GM23338 (cell line): Measurements from ENCODE around the gene HPS5.

Experiments used
- CREB1 ChIP-seq: fragments of 250-450 bp; sonication (Bioruptor Pico); IDR thresholded peaks from 2 replicates; pipeline ENCODE4 v1.5.0; 2020; ENCODE audit warnings: low read depth, mild to moderate bottlenecking, moderate library complexity
- EZH2 ChIP-seq: fragments of 200-600 bp; sonication (generic); IDR thresholded peaks from one replicate; pipeline ENCODE4 v1.8.0; 2017; ENCODE audit warnings: antibody characterized with exemption, mild to moderate bottlenecking, low read depth; ENCODE audit not compliant: unreplicated experiment
- EZH2phosphoT487 ChIP-seq: fragments of 200-600 bp; sonication (generic); IDR thresholded peaks from one replicate; pipeline ENCODE4 v1.8.1; 2018; ENCODE audit warnings: antibody characterized with exemption; ENCODE audit not compliant: unreplicated experiment
- JUNB ChIP-seq: IDR thresholded peaks from one replicate; pipeline ENCODE4 v1.6.1; 2016; ENCODE audit warnings: antibody characterized with exemption; ENCODE audit not compliant: unreplicated experiment
- NANOG ChIP-seq: IDR thresholded peaks from 2 replicates; pipeline ENCODE4 v1.6.1; 2016; ENCODE audit warnings: antibody characterized with exemption, borderline replicate concordance
- POLR2AphosphoS5 ChIP-seq: IDR thresholded peaks from 2 replicates; pipeline ENCODE4 v1.6.1; 2016; ENCODE audit warnings: antibody characterized with exemption, low read depth
- STAT1 ChIP-seq: IDR thresholded peaks from one replicate; pipeline ENCODE4 v1.6.1; 2016; ENCODE audit warnings: antibody characterized with exemption; ENCODE audit not compliant: unreplicated experiment
- ZNF331 ChIP-seq: fragments of 250-450 bp; sonication (Bioruptor Pico); IDR thresholded peaks from 2 replicates; pipeline ENCODE4 v1.5.0; 2020; ENCODE audit warnings: low read depth, mild to moderate bottlenecking, moderate library complexity
- TF ChIP-seq, protein P1 (sequence below), 2 experiments: fragments of 200-600 bp in 1 of 2; sonication (generic) in 1 of 2; conservative IDR thresholded peaks; 2 replicates each; pipeline versions ENCODE4 v1.5.1 to v1.6.1; 2016 to 2017; ENCODE audit warnings: antibody characterized with exemption in 2 of 2, low read depth in 2 of 2, mild to moderate bottlenecking in 2 of 2, moderate library complexity in 1 of 2
- TF ChIP-seq, protein P2 (sequence below): IDR thresholded peaks from 2 replicates; pipeline ENCODE4 v1.6.1; 2016; ENCODE audit warnings: antibody characterized with exemption
- TF ChIP-seq, protein P3 (sequence below): IDR thresholded peaks from one replicate; pipeline ENCODE4 v1.6.1; 2018; ENCODE audit warnings: antibody characterized with exemption; ENCODE audit not compliant: unreplicated experiment
- TF ChIP-seq, protein P4 (sequence below): fragments of 250-450 bp; sonication (Bioruptor Pico); IDR thresholded peaks from 2 replicates; pipeline ENCODE4 v1.5.0; 2020; ENCODE audit warnings: mild to moderate bottlenecking, moderate library complexity

DNA sequence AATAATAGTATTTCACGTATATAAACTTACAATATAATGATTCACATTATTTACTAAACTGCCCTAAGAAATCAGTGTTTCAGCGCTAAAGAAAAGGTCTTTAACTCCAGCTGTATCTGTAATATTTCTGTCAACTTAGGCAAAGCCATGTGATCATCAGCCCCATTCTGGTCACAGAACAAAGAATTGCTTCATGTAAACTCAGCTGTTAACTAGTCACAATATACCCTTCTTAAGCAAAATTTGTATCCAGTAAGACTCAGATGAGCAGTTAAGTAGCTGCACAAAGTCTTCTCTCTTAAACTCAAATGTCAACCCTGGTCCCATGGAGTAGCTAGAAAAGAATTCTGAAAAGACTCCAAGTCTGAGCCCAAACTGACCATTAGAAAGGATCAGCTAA, 26.6 kb downstream of the HPS5 start:
- TF ChIP-seq, protein P1, sequence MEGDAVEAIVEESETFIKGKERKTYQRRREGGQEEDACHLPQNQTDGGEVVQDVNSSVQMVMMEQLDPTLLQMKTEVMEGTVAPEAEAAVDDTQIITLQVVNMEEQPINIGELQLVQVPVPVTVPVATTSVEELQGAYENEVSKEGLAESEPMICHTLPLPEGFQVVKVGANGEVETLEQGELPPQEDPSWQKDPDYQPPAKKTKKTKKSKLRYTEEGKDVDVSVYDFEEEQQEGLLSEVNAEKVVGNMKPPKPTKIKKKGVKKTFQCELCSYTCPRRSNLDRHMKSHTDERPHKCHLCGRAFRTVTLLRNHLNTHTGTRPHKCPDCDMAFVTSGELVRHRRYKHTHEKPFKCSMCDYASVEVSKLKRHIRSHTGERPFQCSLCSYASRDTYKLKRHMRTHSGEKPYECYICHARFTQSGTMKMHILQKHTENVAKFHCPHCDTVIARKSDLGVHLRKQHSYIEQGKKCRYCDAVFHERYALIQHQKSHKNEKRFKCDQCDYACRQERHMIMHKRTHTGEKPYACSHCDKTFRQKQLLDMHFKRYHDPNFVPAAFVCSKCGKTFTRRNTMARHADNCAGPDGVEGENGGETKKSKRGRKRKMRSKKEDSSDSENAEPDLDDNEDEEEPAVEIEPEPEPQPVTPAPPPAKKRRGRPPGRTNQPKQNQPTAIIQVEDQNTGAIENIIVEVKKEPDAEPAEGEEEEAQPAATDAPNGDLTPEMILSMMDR (conservative IDR thresholded peaks at IDR 0.05; ENCODE audit: low read depth in 2 of 2) = no peak
- TF ChIP-seq EZH2 (no peak), CREB1 (CRISPR knock-in tag) (no peak), EZH2phosphoT487 (no peak), NANOG (no peak), POLR2AphosphoS5 (no peak), JUNB (no peak), ZNF331 (no peak), STAT1 (no peak)
- TF ChIP-seq, protein P2, sequence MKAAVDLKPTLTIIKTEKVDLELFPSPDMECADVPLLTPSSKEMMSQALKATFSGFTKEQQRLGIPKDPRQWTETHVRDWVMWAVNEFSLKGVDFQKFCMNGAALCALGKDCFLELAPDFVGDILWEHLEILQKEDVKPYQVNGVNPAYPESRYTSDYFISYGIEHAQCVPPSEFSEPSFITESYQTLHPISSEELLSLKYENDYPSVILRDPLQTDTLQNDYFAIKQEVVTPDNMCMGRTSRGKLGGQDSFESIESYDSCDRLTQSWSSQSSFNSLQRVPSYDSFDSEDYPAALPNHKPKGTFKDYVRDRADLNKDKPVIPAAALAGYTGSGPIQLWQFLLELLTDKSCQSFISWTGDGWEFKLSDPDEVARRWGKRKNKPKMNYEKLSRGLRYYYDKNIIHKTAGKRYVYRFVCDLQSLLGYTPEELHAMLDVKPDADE = no peak
- TF ChIP-seq, protein P3, sequence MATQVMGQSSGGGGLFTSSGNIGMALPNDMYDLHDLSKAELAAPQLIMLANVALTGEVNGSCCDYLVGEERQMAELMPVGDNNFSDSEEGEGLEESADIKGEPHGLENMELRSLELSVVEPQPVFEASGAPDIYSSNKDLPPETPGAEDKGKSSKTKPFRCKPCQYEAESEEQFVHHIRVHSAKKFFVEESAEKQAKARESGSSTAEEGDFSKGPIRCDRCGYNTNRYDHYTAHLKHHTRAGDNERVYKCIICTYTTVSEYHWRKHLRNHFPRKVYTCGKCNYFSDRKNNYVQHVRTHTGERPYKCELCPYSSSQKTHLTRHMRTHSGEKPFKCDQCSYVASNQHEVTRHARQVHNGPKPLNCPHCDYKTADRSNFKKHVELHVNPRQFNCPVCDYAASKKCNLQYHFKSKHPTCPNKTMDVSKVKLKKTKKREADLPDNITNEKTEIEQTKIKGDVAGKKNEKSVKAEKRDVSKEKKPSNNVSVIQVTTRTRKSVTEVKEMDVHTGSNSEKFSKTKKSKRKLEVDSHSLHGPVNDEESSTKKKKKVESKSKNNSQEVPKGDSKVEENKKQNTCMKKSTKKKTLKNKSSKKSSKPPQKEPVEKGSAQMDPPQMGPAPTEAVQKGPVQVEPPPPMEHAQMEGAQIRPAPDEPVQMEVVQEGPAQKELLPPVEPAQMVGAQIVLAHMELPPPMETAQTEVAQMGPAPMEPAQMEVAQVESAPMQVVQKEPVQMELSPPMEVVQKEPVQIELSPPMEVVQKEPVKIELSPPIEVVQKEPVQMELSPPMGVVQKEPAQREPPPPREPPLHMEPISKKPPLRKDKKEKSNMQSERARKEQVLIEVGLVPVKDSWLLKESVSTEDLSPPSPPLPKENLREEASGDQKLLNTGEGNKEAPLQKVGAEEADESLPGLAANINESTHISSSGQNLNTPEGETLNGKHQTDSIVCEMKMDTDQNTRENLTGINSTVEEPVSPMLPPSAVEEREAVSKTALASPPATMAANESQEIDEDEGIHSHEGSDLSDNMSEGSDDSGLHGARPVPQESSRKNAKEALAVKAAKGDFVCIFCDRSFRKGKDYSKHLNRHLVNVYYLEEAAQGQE = no peak
- TF ChIP-seq, protein P4, sequence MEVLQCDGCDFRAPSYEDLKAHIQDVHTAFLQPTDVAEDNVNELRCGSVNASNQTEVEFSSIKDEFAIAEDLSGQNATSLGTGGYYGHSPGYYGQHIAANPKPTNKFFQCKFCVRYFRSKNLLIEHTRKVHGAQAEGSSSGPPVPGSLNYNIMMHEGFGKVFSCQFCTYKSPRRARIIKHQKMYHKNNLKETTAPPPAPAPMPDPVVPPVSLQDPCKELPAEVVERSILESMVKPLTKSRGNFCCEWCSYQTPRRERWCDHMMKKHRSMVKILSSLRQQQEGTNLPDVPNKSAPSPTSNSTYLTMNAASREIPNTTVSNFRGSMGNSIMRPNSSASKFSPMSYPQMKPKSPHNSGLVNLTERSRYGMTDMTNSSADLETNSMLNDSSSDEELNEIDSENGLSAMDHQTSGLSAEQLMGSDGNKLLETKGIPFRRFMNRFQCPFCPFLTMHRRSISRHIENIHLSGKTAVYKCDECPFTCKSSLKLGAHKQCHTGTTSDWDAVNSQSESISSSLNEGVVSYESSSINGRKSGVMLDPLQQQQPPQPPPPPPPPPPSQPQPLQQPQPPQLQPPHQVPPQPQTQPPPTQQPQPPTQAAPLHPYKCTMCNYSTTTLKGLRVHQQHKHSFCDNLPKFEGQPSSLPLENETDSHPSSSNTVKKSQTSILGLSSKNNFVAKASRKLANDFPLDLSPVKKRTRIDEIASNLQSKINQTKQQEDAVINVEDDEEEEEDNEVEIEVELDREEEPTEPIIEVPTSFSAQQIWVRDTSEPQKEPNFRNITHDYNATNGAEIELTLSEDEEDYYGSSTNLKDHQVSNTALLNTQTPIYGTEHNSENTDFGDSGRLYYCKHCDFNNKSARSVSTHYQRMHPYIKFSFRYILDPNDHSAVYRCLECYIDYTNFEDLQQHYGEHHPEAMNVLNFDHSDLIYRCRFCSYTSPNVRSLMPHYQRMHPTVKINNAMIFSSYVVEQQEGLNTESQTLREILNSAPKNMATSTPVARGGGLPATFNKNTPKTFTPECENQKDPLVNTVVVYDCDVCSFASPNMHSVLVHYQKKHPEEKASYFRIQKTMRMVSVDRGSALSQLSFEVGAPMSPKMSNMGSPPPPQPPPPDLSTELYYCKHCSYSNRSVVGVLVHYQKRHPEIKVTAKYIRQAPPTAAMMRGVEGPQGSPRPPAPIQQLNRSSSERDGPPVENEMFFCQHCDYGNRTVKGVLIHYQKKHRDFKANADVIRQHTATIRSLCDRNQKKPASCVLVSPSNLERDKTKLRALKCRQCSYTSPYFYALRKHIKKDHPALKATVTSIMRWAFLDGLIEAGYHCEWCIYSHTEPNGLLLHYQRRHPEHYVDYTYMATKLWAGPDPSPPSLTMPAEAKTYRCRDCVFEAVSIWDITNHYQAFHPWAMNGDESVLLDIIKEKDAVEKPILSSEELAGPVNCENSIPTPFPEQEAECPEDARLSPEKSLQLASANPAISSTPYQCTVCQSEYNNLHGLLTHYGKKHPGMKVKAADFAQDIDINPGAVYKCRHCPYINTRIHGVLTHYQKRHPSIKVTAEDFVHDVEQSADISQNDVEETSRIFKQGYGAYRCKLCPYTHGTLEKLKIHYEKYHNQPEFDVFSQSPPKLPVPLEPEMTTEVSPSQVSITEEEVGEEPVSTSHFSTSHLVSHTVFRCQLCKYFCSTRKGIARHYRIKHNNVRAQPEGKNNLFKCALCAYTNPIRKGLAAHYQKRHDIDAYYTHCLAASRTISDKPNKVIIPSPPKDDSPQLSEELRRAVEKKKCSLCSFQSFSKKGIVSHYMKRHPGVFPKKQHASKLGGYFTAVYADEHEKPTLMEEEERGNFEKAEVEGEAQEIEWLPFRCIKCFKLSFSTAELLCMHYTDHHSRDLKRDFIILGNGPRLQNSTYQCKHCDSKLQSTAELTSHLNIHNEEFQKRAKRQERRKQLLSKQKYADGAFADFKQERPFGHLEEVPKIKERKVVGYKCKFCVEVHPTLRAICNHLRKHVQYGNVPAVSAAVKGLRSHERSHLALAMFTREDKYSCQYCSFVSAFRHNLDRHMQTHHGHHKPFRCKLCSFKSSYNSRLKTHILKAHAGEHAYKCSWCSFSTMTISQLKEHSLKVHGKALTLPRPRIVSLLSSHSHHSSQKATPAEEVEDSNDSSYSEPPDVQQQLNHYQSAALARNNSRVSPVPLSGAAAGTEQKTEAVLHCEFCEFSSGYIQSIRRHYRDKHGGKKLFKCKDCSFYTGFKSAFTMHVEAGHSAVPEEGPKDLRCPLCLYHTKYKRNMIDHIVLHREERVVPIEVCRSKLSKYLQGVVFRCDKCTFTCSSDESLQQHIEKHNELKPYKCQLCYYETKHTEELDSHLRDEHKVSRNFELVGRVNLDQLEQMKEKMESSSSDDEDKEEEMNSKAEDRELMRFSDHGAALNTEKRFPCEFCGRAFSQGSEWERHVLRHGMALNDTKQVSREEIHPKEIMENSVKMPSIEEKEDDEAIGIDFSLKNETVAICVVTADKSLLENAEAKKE (CRISPR knock-in tag) = no peak
